ENCODE measurements around the gene HOXA6.

Gene HOXA6

DNA sequence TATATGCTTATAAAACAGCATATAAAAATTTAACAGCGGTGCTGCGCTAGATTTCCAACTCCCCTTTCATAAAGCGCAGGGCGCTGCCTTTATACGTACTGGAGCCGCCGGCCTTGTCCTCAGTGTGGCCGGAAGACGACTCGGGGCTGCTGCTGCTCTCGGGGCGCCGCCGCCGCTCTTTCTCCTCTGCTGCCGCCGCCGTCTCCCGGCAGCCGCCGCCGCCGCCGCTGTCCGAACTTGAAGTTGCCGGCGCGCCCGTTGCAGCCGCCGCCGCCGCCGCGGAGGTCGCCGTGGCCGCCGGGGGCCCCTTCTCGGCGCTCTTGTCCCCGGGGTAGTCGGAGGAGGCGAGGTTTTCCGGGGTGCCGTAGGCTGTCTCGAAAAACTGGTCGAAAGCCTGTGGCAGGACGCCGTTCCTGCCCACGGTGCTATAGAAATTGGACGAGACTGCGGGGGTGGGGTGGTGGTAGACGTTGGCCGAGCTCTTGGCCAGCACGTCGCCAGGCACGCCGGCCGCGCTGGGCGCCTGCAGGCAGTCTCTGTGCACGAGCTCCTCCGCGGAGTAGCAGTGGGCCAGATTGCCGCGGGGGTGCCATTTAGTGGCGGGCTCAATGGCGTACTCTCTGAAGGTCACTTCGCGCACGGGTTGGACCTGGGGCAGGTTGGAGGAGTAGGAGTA lies 36.9 kb upstream of the HOXA6 start:
- DNase-seq: peak in 1 of 2 experiments; percentile 21

DNA sequence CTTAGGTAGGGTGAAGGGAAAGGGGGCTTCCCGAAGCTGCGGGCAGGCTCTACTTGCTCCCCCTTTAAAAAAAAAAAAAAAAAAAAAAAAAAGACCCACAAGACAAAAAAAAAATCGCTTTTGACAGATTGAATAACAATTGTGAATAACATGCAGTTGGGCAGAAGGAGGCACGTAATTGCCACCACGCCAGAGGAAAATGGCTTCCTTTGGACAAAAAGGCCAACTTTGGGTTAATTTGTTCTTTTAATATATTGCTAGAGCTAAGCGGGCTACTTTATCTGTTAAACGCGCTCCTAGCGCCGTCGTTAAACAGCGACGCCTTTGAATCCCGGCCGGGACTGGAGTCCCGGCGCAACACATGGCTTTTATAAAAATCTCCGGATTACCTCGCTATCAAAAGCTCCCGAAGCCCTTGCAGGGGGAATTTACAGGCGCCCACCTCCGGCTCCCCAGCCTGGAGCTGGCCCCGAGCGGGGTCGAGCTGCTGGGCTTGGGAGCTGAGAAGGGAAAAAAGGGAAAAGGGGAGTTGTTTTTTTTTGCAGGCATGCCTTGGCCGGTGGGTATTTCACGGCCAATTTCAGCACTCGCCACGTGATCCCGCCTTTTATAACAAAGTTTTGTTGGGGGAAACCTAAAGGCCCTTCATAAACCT lies 36.2 kb upstream of the HOXA6 start:
- DNase-seq: no peak

DNA sequence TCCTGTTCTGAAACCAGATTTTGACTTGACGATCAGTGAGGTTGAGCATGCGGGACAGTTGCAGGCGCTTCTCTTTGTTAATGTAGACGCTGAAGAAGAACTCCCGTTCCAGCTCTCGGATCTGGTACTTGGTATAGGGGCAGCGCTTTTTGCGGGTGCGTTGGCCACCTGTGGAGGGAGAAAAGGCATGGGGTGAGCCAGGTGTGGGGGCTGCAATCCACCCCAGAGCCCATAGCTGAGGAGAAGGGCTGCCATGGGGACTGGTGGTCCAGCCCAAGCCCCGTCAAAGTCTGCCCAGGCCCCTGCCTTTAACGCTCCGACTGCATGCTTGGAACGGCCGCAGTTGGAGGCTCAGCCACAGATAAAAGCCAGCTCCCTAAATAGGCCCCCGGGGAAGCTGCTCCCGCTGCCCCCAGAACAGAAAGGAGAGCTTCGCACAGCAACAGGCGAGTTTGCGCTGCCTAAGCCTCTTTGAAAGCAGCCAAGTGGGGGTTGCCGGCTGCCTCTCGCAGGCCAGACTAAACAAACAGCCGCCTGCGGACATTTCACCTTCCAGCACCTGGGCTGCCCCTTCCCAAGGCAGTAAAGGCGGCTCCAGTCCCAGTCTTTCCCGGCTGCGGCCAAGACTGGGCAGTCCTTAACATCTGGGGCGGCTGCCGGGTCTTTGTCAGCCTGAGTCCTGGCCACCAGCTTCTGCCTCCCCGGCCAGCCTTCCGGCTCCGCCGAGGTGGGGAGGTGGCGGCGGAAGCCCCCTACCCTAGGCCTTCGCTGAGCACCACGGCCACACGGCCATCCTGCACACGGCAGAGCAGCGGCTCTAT lies 35.5 kb upstream of the HOXA6 start:
- DNase-seq: no peak

DNA sequence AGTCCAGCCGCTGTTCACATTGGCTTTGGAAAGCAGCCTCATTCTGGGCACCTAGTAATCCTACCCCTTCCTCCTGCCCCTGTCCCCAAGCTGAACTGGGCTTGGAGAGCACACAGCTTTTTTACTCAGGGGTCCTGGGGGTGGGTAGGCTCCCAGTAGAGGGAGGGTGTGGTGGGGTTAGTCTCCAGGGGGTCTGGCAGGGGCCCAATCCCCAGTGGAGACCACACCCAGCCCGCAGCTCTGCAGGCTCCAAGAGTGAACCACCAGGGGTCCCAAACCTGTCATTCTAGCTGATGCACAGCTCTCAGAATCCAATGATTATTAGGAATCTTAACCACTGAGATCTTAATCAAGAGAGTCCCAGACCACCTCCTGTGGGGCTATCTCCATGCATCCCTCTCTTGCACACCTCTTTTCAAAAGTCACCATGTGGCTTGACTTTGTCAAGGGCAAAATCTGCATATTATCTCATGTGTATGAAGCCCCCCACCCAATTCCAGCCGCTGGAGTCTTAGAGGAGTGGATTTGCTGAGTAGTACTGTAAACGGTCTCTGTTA lies 34.8 kb upstream of the HOXA6 start:
- DNase-seq: no peak

DNA sequence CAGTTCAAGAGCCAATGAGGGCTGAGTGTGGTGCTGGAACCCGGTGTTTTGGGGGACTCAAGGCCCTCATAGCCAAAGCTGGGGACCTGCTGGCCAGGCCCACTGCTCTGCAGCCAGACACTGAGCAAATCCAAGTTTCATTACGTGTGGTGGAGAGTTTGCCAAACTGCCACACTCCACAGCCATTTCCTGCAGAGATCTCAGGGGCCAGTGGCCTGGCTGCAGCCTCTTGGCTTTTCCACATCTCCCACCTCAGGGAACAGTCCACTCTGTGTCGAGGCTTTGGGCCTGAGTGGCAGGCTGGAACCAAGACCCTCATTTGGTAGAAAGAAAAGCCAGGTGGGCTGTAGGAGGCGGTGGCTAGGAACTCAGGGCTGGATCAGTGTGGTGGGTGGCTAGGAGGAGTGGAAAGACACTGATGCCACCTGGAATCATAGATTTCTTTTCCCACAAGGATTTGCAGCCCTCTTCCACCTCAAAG lies 34.3 kb upstream of the HOXA6 start:
- DNase-seq: no peak

DNA sequence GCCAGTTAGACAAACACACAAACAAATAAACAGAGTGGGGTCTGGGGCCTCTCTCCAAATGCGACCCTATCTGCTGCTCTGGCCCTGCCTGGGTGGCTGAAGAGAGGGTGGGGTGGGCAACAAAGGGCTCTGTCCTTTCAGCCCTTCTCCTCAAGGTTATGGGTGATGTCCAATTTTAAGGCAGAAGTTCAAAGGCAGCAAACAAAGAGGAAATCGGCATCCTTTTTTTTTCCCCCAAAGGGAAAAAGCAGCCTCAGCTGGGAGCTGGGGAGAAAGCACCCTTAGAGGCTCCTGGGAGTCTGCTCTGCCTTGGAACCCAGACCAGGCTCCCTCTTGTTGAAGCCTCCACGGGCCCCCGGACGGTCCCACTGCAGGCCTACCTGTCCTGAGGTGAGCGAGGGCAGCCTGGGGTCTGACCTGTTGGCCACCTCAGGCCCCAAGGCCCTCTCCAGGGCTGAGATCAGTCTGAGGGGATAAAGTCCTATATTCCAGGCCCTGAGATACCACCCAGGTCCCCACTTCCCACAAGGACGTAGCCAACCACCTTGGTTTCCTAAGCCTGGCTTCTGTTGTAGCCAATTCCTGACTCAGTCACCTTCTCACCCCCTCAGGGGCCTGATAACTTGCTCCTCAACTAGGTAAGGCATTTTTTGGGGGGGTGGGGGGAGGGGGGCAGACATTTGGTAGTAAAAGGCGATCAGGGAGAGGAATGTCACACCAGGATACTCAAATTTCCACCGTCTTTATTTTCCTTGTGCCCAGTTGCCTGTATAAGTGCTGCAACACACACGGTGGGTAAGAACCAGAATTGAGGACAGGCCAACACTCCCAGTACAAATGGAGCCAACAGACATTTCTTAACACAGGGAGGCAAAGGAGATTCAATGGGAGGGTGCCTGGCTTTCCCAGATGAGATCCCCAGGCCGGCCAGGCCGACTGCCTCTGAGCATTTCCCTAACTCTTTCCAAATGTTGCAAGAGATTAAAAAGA lies 33.2 kb upstream of the HOXA6 start:
- no peak for DNase-seq

DNA sequence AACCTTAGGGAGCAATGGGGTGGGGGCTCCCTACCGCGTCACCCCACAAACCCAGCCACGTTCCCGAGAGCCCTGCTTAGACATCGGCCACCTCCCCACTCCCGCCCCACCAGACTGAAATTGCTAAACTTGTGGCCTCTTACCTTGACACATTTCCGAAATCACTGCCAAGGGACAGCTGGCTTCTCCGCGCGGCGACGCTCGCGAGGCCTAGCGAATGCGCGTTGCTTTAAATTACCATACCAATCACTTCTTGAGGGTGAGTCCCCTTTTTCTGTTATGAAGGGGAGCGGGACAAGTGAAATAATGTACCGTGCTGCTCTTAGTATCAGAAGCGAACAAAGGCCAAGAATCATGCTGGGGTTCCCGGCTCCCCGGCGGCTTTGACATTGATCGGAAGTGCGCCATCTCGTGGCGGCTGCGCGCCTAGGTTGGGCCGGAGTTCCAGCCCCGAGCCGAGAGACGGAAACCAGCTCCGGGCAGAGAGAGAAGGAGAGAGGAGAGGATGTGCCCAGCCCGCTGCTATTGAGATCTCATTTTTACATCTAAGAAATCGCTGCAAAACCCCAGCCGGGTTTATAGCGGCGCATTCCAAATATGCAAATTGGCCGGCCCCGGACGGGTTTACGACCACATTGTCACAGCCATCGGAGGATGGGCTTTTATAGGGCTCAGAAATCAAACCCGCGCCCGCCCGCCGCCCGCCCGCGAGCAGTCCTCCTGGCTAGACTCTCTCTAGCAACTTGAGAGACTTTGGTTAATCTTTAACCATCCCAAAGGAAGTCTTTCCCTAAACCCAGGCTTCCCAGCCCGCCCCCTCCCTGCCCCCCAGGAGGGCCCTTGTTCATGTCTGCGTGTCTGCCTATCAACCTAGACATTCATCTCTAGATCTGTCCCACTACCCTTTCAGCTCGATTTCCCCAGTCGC lies 32.2 kb upstream of the HOXA6 start:
- peak in 1 of 2 experiments; percentile 23 for DNase-seq

DNA sequence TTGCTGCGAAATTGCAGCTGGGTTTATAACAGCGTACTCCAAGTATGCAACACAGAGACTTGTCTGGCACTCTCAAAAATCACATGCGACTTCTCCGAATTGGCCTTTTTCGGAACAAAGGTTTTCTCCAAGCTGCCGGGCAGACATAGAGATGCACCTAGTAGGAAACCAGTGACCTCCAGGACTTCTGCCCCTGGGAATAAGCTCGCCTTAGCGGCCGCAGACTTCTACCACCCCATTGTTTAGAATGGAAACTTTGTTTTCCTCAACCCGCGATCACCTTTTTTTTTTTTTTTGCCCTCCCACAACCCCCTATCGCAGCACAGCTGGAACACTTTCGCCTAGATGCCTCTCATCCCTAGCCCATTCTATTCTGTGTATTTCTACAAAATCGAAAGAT lies 31.5 kb upstream of the HOXA6 start:
- no peak for DNase-seq

DNA sequence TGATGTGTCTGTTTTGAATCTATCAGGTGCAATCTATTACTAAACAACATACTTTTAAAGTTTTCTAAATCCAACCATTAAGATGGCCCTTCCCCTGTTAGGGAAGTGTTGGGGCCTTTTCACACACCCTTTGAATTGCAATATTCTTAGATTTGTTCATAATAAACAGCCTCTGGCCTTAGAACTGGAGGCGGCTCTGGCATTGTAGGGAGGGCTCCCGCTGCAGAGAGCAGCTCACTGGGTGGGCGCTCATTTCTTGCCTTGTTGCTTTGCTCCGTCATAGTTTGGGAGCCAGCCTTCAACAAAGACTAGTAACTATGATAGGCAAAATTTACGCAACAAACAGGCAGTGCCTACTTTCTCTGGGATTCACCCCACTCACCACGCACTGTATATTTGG lies 30.8 kb upstream of the HOXA6 start:
- DNase-seq: no peak

DNA sequence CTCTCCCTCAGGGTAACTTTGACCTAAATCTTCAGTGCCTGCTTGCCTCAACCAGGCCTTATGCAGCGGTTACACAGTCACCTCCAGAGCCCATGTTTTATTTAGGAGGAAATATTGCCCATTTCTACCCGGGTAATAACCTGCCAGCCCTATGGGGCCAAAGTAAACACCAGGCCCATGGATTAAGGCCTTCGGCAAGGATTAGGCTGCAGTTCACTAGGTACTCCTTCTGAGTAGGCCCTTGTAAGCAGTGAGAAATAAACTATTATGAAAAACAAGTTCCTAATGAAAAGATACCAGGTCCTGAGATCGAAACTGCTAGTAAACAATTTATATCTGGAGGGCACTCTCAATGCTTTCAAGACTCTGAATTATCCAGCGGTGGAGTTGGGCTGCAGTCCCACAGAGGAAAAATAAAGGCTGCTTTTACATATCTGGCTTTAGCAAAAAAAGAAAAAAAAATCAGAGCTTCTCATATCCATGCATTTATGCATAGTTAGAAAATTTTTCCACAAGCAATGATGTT lies 30.3 kb upstream of the HOXA6 start:
- no peak for DNase-seq

DNA sequence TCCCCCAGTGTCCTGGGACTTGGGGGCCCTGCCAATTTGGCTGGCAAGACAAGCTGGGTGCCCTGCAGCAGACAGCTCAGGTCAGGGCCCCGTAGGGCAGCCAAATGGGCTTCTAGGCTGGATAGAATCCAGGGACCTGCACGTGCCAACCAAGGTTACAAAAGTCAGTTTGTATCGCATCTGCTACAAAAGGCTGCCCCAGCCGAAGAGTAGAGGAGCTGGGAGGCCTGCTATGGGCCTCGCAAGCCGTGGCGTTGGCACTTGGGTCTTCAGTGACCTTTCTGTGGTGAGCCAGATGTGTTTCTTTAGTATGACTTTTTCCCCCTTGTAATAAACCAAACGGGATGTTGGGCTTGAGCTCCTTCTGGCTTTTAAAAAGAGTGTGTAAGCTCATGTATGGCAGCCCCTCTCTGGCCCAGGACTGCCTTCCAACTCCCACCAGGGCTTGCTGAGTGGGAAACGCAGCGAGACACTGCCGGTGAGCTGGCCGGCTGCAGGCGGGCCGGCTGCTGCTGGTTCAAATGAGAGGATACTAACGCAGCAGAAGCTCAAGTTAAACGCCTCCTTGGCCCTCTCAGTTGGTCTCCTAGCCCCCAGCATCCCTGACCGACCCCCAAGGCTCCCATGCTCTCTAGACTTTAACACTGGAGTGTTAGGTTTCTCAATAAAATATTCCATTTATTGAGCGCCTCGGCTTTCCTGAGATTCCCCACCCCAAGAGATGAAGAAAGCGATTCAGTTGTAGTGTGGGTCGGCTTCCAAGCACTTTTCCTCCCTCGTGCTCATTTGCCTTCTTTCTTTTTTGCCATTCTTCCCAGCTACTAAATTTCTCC lies 29.6 kb upstream of the HOXA6 start:
- DNase-seq: no peak

DNA sequence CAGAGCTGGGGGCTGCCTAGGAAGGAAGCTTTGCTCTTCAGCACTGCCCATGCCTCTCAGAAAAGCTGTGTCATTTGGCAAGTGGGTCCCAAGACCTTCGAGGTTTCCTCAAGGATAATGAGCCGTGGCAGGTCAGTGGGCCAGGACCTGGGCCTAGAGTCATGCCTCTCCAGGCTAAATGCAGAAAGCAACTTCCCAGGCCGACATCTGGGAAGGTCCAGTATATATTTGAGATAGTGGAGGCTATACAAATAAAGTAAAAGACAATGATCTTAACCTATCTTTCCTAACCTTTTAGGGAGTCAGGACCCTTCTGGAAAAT lies 28.9 kb upstream of the HOXA6 start:
- DNase-seq: no peak

DNA sequence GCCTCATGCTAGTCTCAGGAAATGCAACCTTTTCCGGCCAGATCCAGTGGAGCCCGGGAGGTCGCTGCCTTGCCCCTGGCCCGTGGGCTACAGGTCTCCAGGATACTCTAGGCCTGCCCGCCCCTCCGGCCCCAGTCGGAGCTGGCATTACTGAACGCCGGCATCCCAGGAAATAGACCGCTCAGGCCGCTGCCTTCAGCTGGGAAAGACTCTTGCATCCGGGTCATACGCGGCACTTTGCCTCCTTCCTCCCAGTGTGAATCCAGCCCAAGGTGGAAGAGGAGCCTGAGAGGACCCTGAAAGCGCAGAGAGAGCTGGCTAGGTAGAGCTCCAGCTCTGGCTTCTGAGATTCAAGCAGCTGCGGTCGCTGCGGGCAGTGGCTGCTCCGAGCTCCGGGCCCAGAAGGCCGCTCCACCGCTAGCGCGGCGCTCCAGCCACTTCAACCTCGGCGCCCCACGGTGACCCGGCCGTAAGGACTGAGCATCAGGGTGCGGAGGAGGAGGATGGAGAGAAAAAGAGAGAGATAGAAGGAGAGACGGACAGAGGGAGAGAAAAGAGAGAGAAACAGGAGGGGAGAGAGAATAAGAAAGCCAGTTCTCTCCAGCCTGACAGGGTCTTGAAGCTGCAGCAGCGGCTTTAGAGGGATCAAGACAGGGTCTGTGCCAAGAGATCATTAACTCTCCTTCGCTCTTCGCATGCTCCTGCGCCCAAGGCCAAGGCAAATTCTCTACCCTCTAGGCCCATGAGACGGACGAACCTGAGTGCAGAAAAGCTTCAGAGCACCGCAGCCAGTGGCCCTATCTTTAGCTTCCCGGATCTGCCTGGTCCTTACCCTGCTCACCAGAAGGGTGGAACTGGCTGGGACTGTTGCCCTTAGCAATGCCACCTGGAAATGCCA lies 28.3 kb upstream of the HOXA6 start:
- DNase-seq: no peak

DNA sequence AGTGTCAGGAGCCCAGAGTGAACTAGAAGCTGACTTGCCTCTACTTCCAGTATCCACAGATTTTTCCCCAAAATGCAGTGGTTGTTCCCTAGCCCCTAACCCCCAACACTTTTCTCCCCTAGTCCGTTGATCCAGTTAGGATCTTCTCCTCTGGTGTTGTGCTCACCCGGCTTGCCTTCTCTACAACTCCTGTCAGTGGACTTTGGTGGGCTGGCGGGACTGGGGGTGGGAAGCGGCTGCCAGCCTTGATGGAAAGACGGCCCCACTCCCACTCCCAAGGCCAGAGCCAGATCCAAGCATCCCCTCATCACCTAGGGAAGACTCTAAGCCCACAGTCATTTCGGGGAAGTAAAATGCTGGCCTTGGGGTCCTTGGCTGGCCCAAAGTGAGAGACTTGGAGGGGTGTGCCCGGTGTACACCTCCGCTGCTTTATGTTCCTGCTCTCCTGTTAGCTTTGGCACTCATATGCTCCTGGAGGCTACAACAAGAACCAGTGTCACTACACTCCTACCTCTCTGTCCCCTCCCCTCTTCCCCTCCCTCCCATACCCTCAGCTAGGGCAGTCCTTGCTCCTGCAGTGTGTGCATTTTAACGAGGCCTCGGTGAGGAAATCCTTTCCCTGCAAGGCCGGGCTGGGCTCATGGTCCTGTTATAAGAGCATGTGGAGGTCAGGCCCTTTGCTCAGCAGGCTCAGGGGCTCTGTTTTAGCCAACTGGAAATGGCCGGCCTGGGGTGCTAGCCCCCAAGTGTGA lies 27.5 kb upstream of the HOXA6 start:
- DNase-seq: no peak

DNA sequence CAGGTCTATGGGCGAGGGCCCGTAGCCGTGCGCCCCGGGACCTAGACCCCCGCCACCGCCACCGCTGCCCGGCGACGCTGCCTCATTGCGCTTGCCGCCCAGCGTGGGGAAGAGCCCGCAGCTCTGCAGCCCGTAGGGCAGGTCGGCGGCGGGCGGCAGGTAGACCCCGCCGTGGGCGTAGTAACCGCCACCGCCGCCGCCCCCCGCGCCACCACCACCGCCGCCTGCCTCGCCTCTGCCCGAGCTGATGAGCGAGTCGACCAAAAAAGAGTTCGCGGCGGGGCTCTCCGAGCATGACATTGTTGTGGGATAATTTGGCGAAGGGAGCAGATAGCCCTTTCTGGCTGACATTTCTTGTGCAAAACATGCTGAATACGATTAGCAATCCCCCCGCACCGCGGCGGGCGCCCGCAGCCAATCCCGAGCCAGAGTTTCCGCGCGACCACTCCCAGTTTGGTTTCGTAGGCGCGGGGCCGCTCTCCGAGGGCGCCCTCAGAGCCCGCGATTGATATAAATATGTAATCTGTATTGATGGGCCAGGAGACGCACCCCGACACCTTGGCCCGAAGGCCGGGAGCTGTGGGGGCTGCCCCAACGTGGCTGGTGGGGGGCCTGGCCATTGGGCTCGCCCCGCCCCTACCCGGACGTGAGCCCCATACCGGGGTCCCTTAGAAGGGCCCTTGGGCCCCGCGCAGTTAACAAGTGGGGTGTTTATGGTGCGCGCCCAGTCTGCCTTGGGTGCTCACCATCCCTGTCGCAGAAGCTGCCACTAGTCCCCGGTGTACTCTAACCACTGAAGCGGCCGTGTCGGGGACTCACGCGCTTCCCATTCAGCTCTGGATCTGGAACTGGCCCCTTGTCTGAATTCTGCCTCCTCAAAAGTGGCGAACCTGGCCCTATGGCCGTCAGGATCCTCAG lies 26.6 kb upstream of the HOXA6 start, which contains the start of gene HOXA10:
TSS of gene HOXA10 (minus strand) at position 365 of the 918 bp plus-strand sequence. CDS start at position 351, 14 bp downstream.
- DNase-seq: no peak

DNA sequence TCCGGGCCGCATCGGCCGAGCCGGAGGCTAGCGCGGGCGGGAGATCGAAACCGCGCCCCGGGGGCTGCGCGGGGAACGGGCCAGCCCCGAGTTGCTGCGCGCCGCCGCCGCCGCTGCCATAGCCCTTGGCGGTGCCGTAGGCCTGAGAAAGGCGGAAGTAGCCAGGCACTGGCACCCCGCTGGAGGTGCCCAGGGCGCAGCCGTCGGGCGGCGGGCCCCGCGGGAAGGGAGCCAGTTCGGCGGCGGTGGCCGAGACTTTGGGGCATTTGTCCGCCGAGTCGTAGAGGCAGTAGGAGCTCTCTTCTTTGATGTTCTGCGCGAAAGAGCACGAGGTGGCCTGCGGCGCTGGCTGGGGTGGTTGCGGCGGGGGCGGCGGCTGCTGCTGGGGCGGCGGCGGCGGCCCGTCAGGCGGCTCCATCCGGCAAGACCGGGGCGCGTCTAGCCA lies 26.0 kb upstream of the HOXA6 start:
- no peak for DNase-seq
